Ovary (tissue), 9 donors: ENCODE measurements around the gene PFAS. TPM values are rescaled to one million over a fixed set of nuclear protein-coding genes. Genes with fewer than 3 reads are reported as not detected.

ENCODE experiments used
- DNase-seq, 5 donors: peaks; one replicate each; pipeline ENCODE4 v3.0.0-alpha.2; 2019 to 2020
- H3K27ac ChIP-seq, 2 donors: fragments of 200-600 bp; one replicate each; pipeline versions ENCODE4 v1.5.1 to v1.8.0; 2019 to 2022
- H3K27me3 ChIP-seq: fragments of 200-600 bp; one replicate; pipeline ENCODE4 v1.8.0; 2022
- H3K36me3 ChIP-seq: fragments of 200-600 bp; sonication (generic); one replicate; pipeline ENCODE4 v1.5.1; 2019
- H3K4me1 ChIP-seq: one replicate; pipeline ENCODE4 v1.8.1; 2013; ENCODE audit warnings: mild to moderate bottlenecking, moderate library complexity; ENCODE audit not compliant: insufficient read depth
- H3K4me3 ChIP-seq: fragments of 200-600 bp; sonication (generic); one replicate; pipeline ENCODE4 v1.5.1; 2017
- H3K9me3 ChIP-seq, 2 donors: fragments of 200-600 bp in 1 of 2; sonication (generic) in 1 of 2; one replicate each; pipeline versions ENCODE4 v1.5.1 to v1.8.1; 2013 to 2019; ENCODE audit warnings: mild to moderate bottlenecking in 1 of 2, moderate library complexity in 1 of 2
- EP300 ChIP-seq: sonication (generic); formaldehyde crosslinking; IDR thresholded peaks from one replicate; pipeline ENCODE4 v1.6.1; 2017; ENCODE audit warnings: antibody characterized with exemption
- POLR2A ChIP-seq: fragments of 450-650 bp; IDR thresholded peaks from one replicate; pipeline ENCODE4 v1.6.1; 2017; ENCODE audit warnings: antibody characterized with exemption, mild to moderate bottlenecking, moderate library complexity
- WGBS, 3 donors: extraction: QIAGEN DNeasy Blood & Tissue Kit in 1 of 3; methylation state at CpG; one replicate each; pipeline versions ENCODE4 v1.1.5 to v1.1.7; 2013 to 2017; 5-methylcytosine and 5-hydroxymethylcytosine counted together
- intact Hi-C, 4 donors: fragments of 100-400 bp; cut with DNase I; formaldehyde crosslinking; loops; one replicate each; pipeline versions ENCODE4 v1.11.0 to v1.15.1; 2022 to 2023
- polyA plus RNA-seq, 2 donors: library from polyadenylated mRNA; stranded (reverse); fragments of 200-250 nt in 1 of 2; fragments of 350-450 nt in 1 of 2; fragmentation: Illumina TruSeq in 1 of 2; extraction: RNeasy Lipid Tissue Mini Kit (QIAGEN cat#74804) in 1 of 2; gene quantifications; one replicate each; pipeline ENCODE4 v1.2.3, GENCODE V29; 2013 to 2014
- total RNA-seq, 7 donors: library from RNA; depleted of rRNA in 2 of 7; stranded (reverse); fragments of >200 nt in 2 of 7; fragmentation: NEBNext Ultra II Directional in 3 of 7; extraction: Animal tissue kit (Norgen Biotek cat#: 25700) in 3 of 7; gene quantifications; one replicate each; pipeline versions ENCODE4 v1.1.0 to v1.2.4, GENCODE V29; 2016 to 2023
- TF ChIP-seq, protein P1 (sequence below), 3 donors: fragments of 450-650 bp in 2 of 3; fragments of 200-600 bp in 1 of 3; IDR thresholded peaks; one replicate each; pipeline versions ENCODE4 v1.5.1 to v1.8.0; 2016 to 2022; ENCODE audit warnings: antibody characterized with exemption in 3 of 3, mild to moderate bottlenecking in 1 of 3
- donor health status: DM: no; HTN: no; CAD: no; lungs with moderate emphysema.
- donor health status: DM: no; HTN: no; CAD: no.
- donor health status: Bipolar disorder and iron deficiency.
- donor health status: DM: yes; HTN: yes; CAD: no.
- donor health status: DM: no; HTN: no; CAD: no.
- donor health status: DM: yes; HTN: yes; CAD: no.

The PFAS gene
- total and polyA plus RNA-seq, 9 donors: 6.6 to 69.9 (median 27.8) TPM

DNA sequence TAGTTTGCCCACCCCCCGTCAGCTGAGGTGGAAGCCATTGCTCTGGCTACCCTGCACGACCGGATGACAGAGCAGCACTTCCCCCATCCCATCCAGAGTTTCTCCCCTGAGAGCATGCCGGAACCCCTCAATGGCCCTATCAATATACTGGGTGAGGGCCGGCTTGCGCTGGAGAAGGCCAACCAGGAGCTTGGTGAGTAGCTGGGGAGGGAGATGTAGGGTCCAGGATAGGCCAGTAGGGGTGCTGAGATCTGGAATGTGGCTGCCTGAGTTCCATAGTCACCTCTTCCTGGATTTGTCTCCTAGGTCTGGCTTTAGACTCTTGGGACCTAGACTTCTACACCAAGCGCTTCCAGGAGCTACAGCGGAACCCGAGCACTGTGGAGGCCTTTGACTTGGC is 6.4 kb downstream of the PFAS start:
- H3K36me3 ChIP-seq: no peaks in the 10 kb centered on the region
- DNase-seq: no peak
- intact Hi-C loops: no loop called here
- 92 to 97% (median 93%) methylated on average over 9 of the region's 9 CpGs for WGBS, 3 donors
- H3K4me1 ChIP-seq: no peaks in the 10 kb centered on the region
- no peaks in the 10 kb centered on the region for H3K9me3 ChIP-seq
- no peak overlapping the region for H3K27ac ChIP-seq
- no peak overlapping the region for H3K4me3 ChIP-seq
- TF ChIP-seq EP300: no peak
- TF ChIP-seq POLR2A: no peak
- TF ChIP-seq, protein P1, sequence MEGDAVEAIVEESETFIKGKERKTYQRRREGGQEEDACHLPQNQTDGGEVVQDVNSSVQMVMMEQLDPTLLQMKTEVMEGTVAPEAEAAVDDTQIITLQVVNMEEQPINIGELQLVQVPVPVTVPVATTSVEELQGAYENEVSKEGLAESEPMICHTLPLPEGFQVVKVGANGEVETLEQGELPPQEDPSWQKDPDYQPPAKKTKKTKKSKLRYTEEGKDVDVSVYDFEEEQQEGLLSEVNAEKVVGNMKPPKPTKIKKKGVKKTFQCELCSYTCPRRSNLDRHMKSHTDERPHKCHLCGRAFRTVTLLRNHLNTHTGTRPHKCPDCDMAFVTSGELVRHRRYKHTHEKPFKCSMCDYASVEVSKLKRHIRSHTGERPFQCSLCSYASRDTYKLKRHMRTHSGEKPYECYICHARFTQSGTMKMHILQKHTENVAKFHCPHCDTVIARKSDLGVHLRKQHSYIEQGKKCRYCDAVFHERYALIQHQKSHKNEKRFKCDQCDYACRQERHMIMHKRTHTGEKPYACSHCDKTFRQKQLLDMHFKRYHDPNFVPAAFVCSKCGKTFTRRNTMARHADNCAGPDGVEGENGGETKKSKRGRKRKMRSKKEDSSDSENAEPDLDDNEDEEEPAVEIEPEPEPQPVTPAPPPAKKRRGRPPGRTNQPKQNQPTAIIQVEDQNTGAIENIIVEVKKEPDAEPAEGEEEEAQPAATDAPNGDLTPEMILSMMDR (IDR thresholded peaks at IDR 0.05): no peak
- no peaks in the 10 kb centered on the region for H3K27me3 ChIP-seq

DNA sequence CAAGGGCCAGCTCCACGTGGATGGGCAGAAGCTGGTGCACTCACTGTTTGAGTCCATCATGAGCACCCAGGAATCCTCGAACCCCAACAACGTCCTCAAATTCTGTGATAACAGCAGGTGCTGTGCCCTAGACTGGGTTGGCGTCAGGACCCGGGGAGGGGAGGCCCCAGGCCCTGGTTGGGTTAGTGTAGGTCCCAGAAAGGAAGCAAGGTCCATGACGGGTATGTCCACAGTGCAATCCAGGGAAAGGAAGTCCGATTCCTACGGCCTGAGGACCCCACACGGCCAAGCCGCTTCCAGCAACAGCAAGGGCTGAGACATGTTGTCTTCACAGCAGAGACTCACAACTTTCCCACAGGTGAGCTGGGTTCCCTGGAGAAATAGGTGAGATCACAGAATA is 7.2 kb downstream of the PFAS start:
- intact Hi-C loops: no loop called here
- no peak for DNase-seq
- Histone ChIP-seq H3K9me3 (no peaks in the 10 kb centered on the region), H3K4me1 (no peaks in the 10 kb centered on the region), H3K36me3 (no peaks in the 10 kb centered on the region), H3K27ac (no peak overlapping the region), H3K27me3 (no peaks in the 10 kb centered on the region), H3K4me3 (no peak overlapping the region)
- TF ChIP-seq, protein P1 (IDR thresholded peaks at IDR 0.05): no peak
- TF ChIP-seq POLR2A: no peak
- 90 to 93% (median 93%) methylated on average over 10 of the region's 10 CpGs for WGBS, 3 donors

DNA sequence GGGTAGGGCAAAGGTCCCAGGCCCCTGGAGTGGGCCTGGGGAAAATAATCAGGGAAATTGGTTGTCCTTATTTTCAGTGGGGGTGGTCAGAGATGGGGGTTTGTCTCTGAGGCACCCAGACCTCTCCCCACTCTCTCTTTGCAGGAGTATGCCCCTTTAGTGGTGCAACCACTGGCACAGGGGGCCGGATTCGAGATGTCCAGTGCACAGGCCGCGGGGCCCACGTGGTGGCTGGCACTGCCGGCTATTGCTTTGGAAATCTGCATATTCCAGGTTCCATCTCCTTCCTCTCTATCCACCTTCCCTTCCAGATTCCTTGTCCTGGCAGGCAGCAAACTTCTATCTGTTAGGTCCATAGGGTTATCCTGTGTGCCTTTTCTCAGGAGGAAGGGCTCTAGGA is 7.6 kb downstream of the PFAS start:
- TF ChIP-seq, protein P1 (IDR thresholded peaks at IDR 0.05): no peak
- TF ChIP-seq POLR2A (no peak), EP300 (no peak)
- Histone ChIP-seq H3K27me3 (no peaks in the 10 kb centered on the region), H3K4me3 (no peak overlapping the region), H3K4me1 (no peaks in the 10 kb centered on the region), H3K9me3 (no peaks in the 10 kb centered on the region), H3K36me3 (no peaks in the 10 kb centered on the region), H3K27ac (no peak overlapping the region)
- DNase-seq: no peak
- WGBS, 3 donors: 92 to 96% (median 94%) methylated on average over 6 of the region's 6 CpGs
- intact Hi-C loops: no loop called here

DNA sequence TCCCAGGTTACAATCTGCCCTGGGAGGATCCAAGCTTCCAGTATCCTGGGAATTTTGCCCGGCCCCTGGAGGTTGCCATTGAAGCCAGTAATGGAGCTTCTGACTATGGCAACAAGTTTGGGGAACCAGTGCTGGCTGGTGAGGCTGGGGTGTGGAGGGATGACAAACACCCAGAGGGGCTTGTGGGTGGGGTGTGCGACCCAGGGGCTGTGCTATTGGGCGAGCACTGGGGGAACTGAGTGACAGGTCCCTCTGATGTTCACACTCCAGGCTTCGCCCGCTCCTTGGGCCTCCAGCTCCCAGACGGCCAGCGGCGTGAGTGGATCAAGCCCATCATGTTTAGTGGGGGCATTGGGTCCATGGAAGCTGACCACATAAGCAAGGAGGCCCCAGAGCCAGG is 8.7 kb downstream of the PFAS start:
- TF ChIP-seq, protein P1 (IDR thresholded peaks at IDR 0.05): no peak
- no peak for TF ChIP-seq EP300
- no peak for TF ChIP-seq POLR2A
- H3K4me3 ChIP-seq: no peak overlapping the region
- H3K9me3 ChIP-seq: no peaks in the 10 kb centered on the region
- H3K36me3 ChIP-seq: no peaks in the 10 kb centered on the region
- no peak overlapping the region for H3K27ac ChIP-seq
- WGBS, 3 donors: 93 to 96% (median 94%) methylated on average over 8 of the region's 8 CpGs
- DNase-seq: no peak
- H3K4me1 ChIP-seq: no peaks in the 10 kb centered on the region
- intact Hi-C loops: no loop called here
- H3K27me3 ChIP-seq: no peaks in the 10 kb centered on the region

DNA sequence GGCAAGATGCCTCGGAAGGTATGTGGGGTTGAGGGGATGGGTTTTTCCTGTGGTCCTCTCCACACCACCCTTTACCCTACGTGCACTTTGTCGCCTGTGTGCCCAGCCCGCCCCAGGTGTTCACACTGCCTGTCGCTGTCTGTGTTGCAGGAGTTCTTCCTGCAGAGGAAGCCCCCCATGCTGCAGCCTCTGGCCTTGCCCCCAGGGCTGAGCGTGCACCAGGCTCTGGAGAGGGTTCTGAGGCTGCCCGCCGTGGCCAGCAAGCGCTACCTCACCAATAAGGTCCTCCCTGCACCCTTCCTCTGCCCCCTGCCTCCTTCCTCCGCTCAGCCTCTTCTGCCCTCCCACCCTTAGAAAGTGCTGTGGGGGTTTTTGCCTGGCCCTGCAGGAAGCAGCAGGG is 15.2 kb downstream of the PFAS start:
- intact Hi-C loops: no loop called here
- no peaks in the 10 kb centered on the region for H3K27me3 ChIP-seq
- H3K9me3 ChIP-seq: no peaks in the 10 kb centered on the region
- H3K36me3 ChIP-seq: no peaks in the 10 kb centered on the region
- 93 to 98% (median 94%) methylated on average over 10 of the region's 10 CpGs for WGBS, 3 donors
- no peaks in the 10 kb centered on the region for H3K4me1 ChIP-seq
- no peak overlapping the region for H3K4me3 ChIP-seq
- DNase-seq: no peak
- TF ChIP-seq POLR2A: no peak
- TF ChIP-seq, protein P1 (IDR thresholded peaks at IDR 0.05): no peak
- no peak for TF ChIP-seq EP300
- H3K27ac ChIP-seq: no peak overlapping the region
